ENCODE results near the gene CYP4F12. TPM values are rescaled to one million over a fixed set of nuclear protein-coding genes. Genes with fewer than 3 reads are reported as not detected.

Gene CYP4F12
- total and polyA plus RNA-seq, 2 of the 4 experiments (the other 2 are of a cell fraction): not detected

DNA sequence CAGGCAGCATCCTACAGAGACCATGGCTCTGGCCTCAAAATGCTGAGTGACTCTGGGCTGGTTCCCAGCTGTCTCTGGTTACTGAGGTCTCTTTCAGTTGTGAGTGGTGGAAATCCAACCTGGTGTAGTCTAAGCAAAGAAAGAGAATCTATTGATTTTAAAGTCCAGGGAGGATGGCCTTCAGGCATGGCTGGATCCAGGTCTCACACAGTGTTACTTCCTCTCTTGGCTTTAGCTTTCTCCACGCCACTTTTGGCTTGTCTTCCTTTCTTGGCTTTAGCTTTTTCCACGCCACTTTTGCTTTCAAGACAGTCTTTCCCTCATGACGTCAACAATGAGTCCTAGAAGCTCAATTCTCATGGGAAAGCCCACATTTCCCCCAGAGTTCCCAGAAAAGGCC, 28.1 kb upstream of the CYP4F12 start:
- H3K4me2 ChIP-seq (ENCODE audit: low read depth, low read length): no peak overlapping the region
- H3K27ac ChIP-seq (ENCODE audit: insufficient read depth, low read length): no peak overlapping the region
- no peak overlapping the region for H2BK15ac ChIP-seq (ENCODE audit: low read depth, low read length)
- H3K79me1 ChIP-seq (ENCODE audit: low read depth in 1 of 2, low read length in 2 of 2): no peaks in the 10 kb centered on the region
- ATAC-seq (ENCODE audit: low read depth): no peak
- no peak overlapping the region for H2AK5ac ChIP-seq (ENCODE audit: low read depth, low read length)
- H4K20me1 ChIP-seq (ENCODE audit: insufficient read depth, low read length): no peaks in the 10 kb centered on the region
- H3K4ac ChIP-seq (ENCODE audit: low read depth, low read length): no peak overlapping the region
- no peak overlapping the region for H3K23ac ChIP-seq (ENCODE audit: low read depth, low read length)
- no peak for DNase-seq
- no peak overlapping the region for H2BK120ac ChIP-seq (ENCODE audit: low read depth, low read length)
- H2AFZ ChIP-seq (replicated peaks; ENCODE audit: low read length, poor library complexity): no peak overlapping the region
- no peak overlapping the region for H3K4me3 ChIP-seq (ENCODE audit: insufficient read depth, low read depth, low read length)
- no peak overlapping the region for H4K8ac ChIP-seq (ENCODE audit: low read depth in 2 of 2, low read length in 2 of 2)
- H3K27me3 ChIP-seq (ENCODE audit: control insufficient read depth, insufficient read depth, low read length): no peaks in the 10 kb centered on the region
- intact Hi-C loops (cut with micrococcal nuclease) (no loop called here), dilution Hi-C loops (cut with HindIII; ENCODE audit: low sequenced_read_pairs, unreplicated experiment) (no loop called here), in situ Hi-C loops (cut with MboI; ENCODE audit: low sequenced_read_pairs) (loop anchor here (25.0 kb wide), 2 partner anchors 542 to 767 kb away; partner anchors contain the start of genes AP1M1 and FAM32A)
- H2BK20ac ChIP-seq (ENCODE audit: low read depth, low read length): no peak overlapping the region
- no peak overlapping the region for H2AK9ac ChIP-seq (replicated peaks; ENCODE audit: low read depth, low read length, poor library complexity)
- peaks cover 38% of the 10 kb centered on the region for H3K9me3 ChIP-seq (ENCODE audit: control insufficient read depth, insufficient read depth, low read length)
- no peaks in the 10 kb centered on the region for H3K9me1 ChIP-seq (ENCODE audit: insufficient read depth, low read length)
- no peak overlapping the region for H3K56ac ChIP-seq (ENCODE audit: extremely low read depth, insufficient read depth, low read length)
- TF ChIP-seq, protein P1, sequence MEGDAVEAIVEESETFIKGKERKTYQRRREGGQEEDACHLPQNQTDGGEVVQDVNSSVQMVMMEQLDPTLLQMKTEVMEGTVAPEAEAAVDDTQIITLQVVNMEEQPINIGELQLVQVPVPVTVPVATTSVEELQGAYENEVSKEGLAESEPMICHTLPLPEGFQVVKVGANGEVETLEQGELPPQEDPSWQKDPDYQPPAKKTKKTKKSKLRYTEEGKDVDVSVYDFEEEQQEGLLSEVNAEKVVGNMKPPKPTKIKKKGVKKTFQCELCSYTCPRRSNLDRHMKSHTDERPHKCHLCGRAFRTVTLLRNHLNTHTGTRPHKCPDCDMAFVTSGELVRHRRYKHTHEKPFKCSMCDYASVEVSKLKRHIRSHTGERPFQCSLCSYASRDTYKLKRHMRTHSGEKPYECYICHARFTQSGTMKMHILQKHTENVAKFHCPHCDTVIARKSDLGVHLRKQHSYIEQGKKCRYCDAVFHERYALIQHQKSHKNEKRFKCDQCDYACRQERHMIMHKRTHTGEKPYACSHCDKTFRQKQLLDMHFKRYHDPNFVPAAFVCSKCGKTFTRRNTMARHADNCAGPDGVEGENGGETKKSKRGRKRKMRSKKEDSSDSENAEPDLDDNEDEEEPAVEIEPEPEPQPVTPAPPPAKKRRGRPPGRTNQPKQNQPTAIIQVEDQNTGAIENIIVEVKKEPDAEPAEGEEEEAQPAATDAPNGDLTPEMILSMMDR (conservative IDR thresholded peaks at IDR 0.05; ENCODE audit: low read depth, low read length): no peak
- no peak for TF ChIP-seq SMC3 (IDR thresholded peaks at IDR 0.05; ENCODE audit: low read depth, low read length)
- TF ChIP-seq POLR2A (IDR thresholded peaks at IDR 0.05; ENCODE audit: low read depth, low read length): no peak
- no peak for TF ChIP-seq MAZ (IDR thresholded peaks at IDR 0.05; ENCODE audit: borderline replicate concordance, low read depth, low read length)
- no peak for TF ChIP-seq CEBPB (IDR thresholded peaks at IDR 0.05; ENCODE audit: low read depth, low read length)
- TF ChIP-seq, protein P2, sequence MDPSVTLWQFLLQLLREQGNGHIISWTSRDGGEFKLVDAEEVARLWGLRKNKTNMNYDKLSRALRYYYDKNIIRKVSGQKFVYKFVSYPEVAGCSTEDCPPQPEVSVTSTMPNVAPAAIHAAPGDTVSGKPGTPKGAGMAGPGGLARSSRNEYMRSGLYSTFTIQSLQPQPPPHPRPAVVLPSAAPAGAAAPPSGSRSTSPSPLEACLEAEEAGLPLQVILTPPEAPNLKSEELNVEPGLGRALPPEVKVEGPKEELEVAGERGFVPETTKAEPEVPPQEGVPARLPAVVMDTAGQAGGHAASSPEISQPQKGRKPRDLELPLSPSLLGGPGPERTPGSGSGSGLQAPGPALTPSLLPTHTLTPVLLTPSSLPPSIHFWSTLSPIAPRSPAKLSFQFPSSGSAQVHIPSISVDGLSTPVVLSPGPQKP (IDR thresholded peaks at IDR 0.05; ENCODE audit: borderline replicate concordance, low read depth, low read length): no peak
- no peak for TF ChIP-seq MXI1 (IDR thresholded peaks at IDR 0.05; ENCODE audit: borderline replicate concordance, low read depth, low read length)
- TF ChIP-seq MAFK (IDR thresholded peaks at IDR 0.05; ENCODE audit: low read depth, low read length): no peak
- no peak overlapping the region for H4K91ac ChIP-seq (ENCODE audit: insufficient read depth, low read depth, low read length)
- H4K5ac ChIP-seq (ENCODE audit: low read depth, low read length): no peak overlapping the region
- CTCF ChIA-PET: no interaction called here
- POLR2A ChIA-PET (ENCODE audit: unreplicated experiment): no interaction called here
- no peaks in the 10 kb centered on the region for H3K36me3 ChIP-seq (ENCODE audit: control insufficient read depth, insufficient read depth, low read length)
- WGBS, 2 experiments (ENCODE audit: extremely low coverage in 2 of 2, insufficient read length in 1 of 2): 18% methylated on average over 3 of the region's 3 CpGs; no CpG with 5 or more reads in 1 of the 2 experiments
- no peak overlapping the region for H3K18ac ChIP-seq (ENCODE audit: low read depth, low read length)
- no peaks in the 10 kb centered on the region for H3K4me1 ChIP-seq (ENCODE audit: control insufficient read depth, insufficient read depth, low read length)
- no peak overlapping the region for H3K9ac ChIP-seq (ENCODE audit: low read depth, low read length)
- H3K14ac ChIP-seq (replicated peaks; ENCODE audit: low read depth, low read length): no peak overlapping the region
- H2BK5ac ChIP-seq (ENCODE audit: low read depth, low read length, poor library complexity, severe bottlenecking): no peak overlapping the region
- no TSS peak for BruUV-seq (replicated peaks)

Measured in IMR-90 (cell line).